Kidney (tissue), 14 donors: ENCODE measurements around the gene HES1. TPM values are rescaled to one million over a fixed set of nuclear protein-coding genes. Genes with fewer than 3 reads are reported as not detected.

ENCODE experiments used
- DNase-seq, 5 donors: peaks; one replicate each; pipeline ENCODE4 v3.0.0-alpha.2; 2013 to 2020
- FAIRE-seq: peaks from 2 replicates; lab custom pipeline; 2012; peaks lifted over from hg19 to GRCh38; lab: Jason Lieb, UNC
- H3K27ac ChIP-seq, 2 donors: one replicate each; pipeline ENCODE4 v1.7.0; 2013; ENCODE audit warnings: low read depth in 2 of 2, low read length in 2 of 2, inconsistent platforms in 1 of 2
- H3K27me3 ChIP-seq: one replicate; pipeline ENCODE4 v1.7.1; 2013; ENCODE audit warnings: low read length, inconsistent platforms; ENCODE audit not compliant: control insufficient read depth, insufficient read depth
- H3K36me3 ChIP-seq, 3 donors: one replicate each; pipeline versions ENCODE4 v1.7.0 to v1.7.1; 2013; ENCODE audit warnings: low read length in 3 of 3, control low read depth in 1 of 3, inconsistent platforms in 1 of 3; ENCODE audit not compliant: insufficient read depth in 3 of 3, control insufficient read depth in 2 of 3
- H3K4me1 ChIP-seq, 3 donors: one replicate each; pipeline versions ENCODE4 v1.7.0 to v1.7.1; 2013; ENCODE audit warnings: low read length in 3 of 3, inconsistent platforms in 1 of 3, low read depth in 1 of 3; ENCODE audit not compliant: control insufficient read depth in 2 of 3, insufficient read depth in 2 of 3
- H3K4me3 ChIP-seq, 3 donors: one replicate each; pipeline versions ENCODE4 v1.7.0 to v1.8.1; 2013; ENCODE audit warnings: low read length in 3 of 3, control low read depth in 1 of 3, inconsistent platforms in 1 of 3
- H3K9ac ChIP-seq, 3 donors: one replicate each; pipeline versions ENCODE4 v1.7.0 to v1.7.1; 2013; ENCODE audit warnings: low read length in 3 of 3, control low read depth in 1 of 3, inconsistent platforms in 1 of 3
- H3K9me3 ChIP-seq, 3 donors: one replicate each; pipeline versions ENCODE4 v1.7.0 to v1.7.1; 2013; ENCODE audit warnings: low read length in 3 of 3, control low read depth in 1 of 3, inconsistent platforms in 1 of 3; ENCODE audit not compliant: control insufficient read depth in 2 of 3, insufficient read depth in 1 of 3
- intact Hi-C: fragments of 100-400 bp; cut with DNase I; formaldehyde crosslinking; loops from one replicate; pipeline ENCODE4 v1.11.1; 2022
- polyA plus RNA-seq: library from polyadenylated mRNA; stranded (reverse); fragments of 350-450 nt; fragmentation: Illumina TruSeq; extraction: RNeasy Lipid Tissue Mini Kit (QIAGEN cat#74804); gene quantifications from one replicate; pipeline ENCODE4 v1.2.3, GENCODE V29; 2014; ENCODE audit warnings: low read depth, low replicate concordance; ENCODE audit not compliant: insufficient read depth
- total RNA-seq: library from RNA; stranded (reverse); fragmentation: NEBNext Ultra II Directional; extraction: Animal tissue kit (Norgen Biotek cat#: 25700); gene quantifications from one replicate; pipeline ENCODE4 v1.2.1, GENCODE V29; 2021
- TF ChIP-seq, protein P1 (sequence below): IDR thresholded peaks from 3 replicates; pipeline ENCODE4 v1.5.1; 2012; ENCODE audit warnings: mild to moderate bottlenecking, moderate library complexity, borderline replicate concordance; ENCODE audit not compliant: insufficient read depth; ENCODE audit errors: extremely low read depth
- donor health status: control.
- donor health status: control.
- donor health status: control.
- donor health status: control.
- donor health status: control.
- donor health status: DM: yes; HTN: yes; CAD: no.
- donor health status: Normal renal cell carcinoma (clear cell type).

Gene HES1
- total and polyA plus RNA-seq, 2 donors from 2014 or later, result 44.3 to 77.4 TPM

DNA sequence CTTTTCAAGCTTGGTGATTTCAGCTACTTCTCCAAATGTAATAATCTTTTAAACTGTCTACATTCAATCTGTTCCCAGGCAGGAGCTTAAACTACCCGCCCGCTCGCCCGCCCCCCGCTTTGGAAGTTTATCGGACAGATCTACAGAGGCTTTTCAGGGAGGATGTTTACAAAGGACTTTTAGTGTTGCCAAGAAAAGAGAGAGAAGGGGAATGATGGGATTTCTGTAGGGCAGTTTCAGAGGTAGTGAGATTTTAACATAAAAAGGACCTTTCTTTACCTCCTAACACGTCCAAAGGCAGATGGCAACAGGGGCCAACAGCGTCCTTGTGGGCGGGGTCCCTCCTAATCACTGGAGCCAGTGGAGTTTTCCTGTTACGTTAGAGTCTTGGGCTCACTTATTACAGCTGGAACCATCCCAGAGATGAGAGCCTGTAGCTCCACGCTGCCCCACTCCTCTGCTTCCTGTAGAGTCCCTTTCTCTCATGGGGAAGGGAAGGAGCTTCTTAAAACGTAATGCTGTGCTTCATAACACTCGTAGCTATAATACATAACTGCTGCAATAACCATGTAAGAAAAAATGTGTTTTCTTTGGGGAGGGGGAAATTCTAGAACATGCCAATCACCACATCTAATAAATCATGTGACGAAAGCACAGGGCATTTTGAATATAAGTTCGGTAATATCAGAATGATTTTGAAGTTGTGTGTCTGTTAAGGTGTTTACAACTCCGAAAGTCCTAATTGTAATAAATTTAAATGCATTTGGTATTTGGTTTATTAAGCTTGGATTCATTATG is 30.9 kb downstream of the HES1 start:
- no peak for FAIRE-seq
- no peaks in the 10 kb centered on the region for H3K9me3 ChIP-seq
- TF ChIP-seq, protein P1, sequence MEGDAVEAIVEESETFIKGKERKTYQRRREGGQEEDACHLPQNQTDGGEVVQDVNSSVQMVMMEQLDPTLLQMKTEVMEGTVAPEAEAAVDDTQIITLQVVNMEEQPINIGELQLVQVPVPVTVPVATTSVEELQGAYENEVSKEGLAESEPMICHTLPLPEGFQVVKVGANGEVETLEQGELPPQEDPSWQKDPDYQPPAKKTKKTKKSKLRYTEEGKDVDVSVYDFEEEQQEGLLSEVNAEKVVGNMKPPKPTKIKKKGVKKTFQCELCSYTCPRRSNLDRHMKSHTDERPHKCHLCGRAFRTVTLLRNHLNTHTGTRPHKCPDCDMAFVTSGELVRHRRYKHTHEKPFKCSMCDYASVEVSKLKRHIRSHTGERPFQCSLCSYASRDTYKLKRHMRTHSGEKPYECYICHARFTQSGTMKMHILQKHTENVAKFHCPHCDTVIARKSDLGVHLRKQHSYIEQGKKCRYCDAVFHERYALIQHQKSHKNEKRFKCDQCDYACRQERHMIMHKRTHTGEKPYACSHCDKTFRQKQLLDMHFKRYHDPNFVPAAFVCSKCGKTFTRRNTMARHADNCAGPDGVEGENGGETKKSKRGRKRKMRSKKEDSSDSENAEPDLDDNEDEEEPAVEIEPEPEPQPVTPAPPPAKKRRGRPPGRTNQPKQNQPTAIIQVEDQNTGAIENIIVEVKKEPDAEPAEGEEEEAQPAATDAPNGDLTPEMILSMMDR, result no peak
- no peak overlapping the region for H3K9ac ChIP-seq
- intact Hi-C loops, result no loop called here
- H3K27me3 ChIP-seq, result no peaks in the 10 kb centered on the region
- H3K4me3 ChIP-seq, result peak overlapping the region in 1 of 3 donors; percentile 17
- H3K36me3 ChIP-seq, result no peaks in the 10 kb centered on the region
- H3K27ac ChIP-seq, result no peak overlapping the region
- peak in 2 of 5 donors; percentile 65 to 80 for DNase-seq
- H3K4me1 ChIP-seq, result peaks cover 7% of the 10 kb centered on the region in 3 donors

DNA sequence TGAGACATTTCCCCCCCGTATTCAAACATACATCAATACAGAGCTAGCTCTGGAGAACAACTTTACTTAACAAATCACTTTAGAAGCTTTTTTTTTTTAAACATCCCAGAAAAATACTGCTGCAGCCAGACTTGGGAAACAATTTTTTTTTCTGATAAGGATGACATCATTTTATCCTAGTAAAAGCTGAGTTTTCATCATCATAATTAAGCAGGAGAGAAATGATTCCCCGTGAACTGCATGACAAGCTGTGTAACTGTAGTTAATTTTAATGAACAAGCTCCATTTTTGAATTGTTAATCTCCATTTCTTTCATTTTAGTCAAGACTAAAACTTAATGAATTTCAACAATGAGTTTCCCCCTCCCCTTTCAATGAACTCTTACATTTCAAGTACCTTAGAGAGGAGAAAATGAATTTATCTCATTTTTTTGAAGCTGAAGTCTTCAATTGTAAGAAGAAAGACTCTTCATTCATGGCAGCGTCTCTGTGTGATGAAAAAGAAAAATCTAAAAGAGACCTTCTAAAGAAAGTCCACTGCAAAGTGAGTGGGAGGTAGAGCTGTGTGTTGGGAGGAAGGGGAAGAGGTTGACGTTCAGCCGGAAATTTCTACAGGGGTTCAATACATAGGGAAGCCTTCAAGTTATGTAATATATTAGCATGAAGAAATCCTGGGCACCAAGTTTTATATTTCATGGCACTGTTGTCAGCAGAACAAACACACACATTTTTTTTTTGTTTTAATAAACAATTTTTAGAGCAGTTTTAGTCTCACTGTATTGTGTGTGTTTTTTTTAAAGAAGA is 31.7 kb downstream of the HES1 start:
- Histone ChIP-seq H3K27ac (no peak overlapping the region), H3K27me3 (no peaks in the 10 kb centered on the region), H3K9ac (no peak overlapping the region), H3K4me1 (peaks cover 4 to 7% (median 7%) of the 10 kb centered on the region in 3 donors), H3K9me3 (no peaks in the 10 kb centered on the region), H3K36me3 (no peaks in the 10 kb centered on the region), H3K4me3 (no peak overlapping the region)
- DNase-seq (no peak), FAIRE-seq (no peak)
- intact Hi-C loops, result no loop called here
- TF ChIP-seq, protein P1, result no peak

DNA sequence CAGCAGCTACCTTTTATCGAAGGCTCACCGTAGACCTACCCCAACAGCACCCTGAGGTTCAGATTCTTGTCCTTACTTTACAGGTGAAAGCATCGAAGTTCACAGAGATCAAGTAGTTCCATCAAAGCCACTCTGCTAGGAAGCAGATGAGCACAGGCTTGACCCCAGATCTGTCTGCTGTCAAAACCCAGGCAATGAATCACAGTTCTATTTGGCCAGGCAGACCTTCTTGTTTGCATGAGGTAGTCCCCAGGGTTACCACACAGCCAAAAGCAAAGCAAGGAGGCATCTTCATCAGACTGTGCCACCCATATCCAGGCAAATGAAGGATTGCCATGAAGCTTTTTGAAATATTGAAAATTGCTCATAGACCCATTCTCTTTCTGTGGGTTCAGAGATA is 33.0 kb downstream of the HES1 start:
- intact Hi-C loops, result no loop called here
- H3K27ac ChIP-seq, result no peak overlapping the region

More for the DNA sequence above, 33.0 kb downstream of the HES1 start:
- TF ChIP-seq, protein P1, result no peak
- FAIRE-seq (no peak), DNase-seq (no peak)
- Histone ChIP-seq H3K27me3 (no peaks in the 10 kb centered on the region), H3K4me3 (no peak overlapping the region), H3K36me3 (no peaks in the 10 kb centered on the region), H3K9me3 (no peaks in the 10 kb centered on the region), H3K9ac (peak overlapping the region in 1 of 3 donors; percentile 4), H3K4me1 (peaks cover 4 to 7% (median 7%) of the 10 kb centered on the region in 3 donors)
